HepG2 (cell line): ENCODE results near the gene IKZF3. TPM values are rescaled to one million over a fixed set of nuclear protein-coding genes. Genes with fewer than 3 reads are reported as not detected.

Source experiments
- ATAC-seq: fragments of 200-7000 bp; cut with Tn5 transposase; 3 replicates; pipeline ENCODE4 v1.9.1; 2020; ENCODE audit warnings: mild to moderate bottlenecking, moderate library complexity
- BruUV-seq: library from RNA; stranded (reverse); fragments of 400-500 nt; replicated peaks from 2 replicates; lab custom pipeline; 2021; lab: Mats Ljungman, UMichigan
- CTCF ChIA-PET: fragments of 300-600 bp; formaldehyde crosslinking; extraction: SDS; loops from one replicate; lab custom pipeline; 2021; ENCODE audit warnings: low total read pairs, inconsistent platforms, low intra/inter-chr PET ratio; lab: Yijun Ruan, JAX
- POLR2A ChIA-PET: fragments of 350-600 bp; sonication (Branson Sonifier 250); formaldehyde crosslinking; loops from one replicate; lab custom pipeline; 2020; ENCODE audit warnings: antibody characterized with exemption, inconsistent platforms; lab: Yijun Ruan, JAX
- DNase-seq: peaks from one replicate; pipeline ENCODE4 v3.0.0-alpha.2; 2015; ENCODE audit warnings: low spot score
- FAIRE-seq: peaks from 3 replicates; lab custom pipeline; 2011; peaks lifted over from hg19 to GRCh38; lab: Jason Lieb, UNC
- H2AFZ ChIP-seq: one replicate; pipeline ENCODE4 v1.6.1; 2011; ENCODE audit warnings: low read length, inconsistent platforms
- H3K27ac ChIP-seq: fragments of 300-600 bp; 3 replicates; pipeline ENCODE4 v1.8.0; 2011; ENCODE audit warnings: mixed run types, mild to moderate bottlenecking, mixed read lengths, low read length, inconsistent platforms; ENCODE audit not compliant: insufficient read depth; ENCODE audit errors: extremely low read length
- H3K27me3 ChIP-seq, 2 experiments: fragments of 200-600 bp in 1 of 2; 2 replicates in 1 of 2; 3 replicates in 1 of 2; pipeline versions ENCODE4 v1.6.0 to v1.8.0; 2011; ENCODE audit warnings: low read length in 2 of 2, mild to moderate bottlenecking in 2 of 2, moderate library complexity in 2 of 2, inconsistent platforms in 1 of 2; ENCODE audit not compliant: insufficient read depth in 2 of 2, control insufficient read depth in 1 of 2
- H3K36me3 ChIP-seq, 2 experiments: fragments of 200-600 bp in 1 of 2; replicated peaks in 1 of 2; 2 replicates in 1 of 2; 3 replicates in 1 of 2; pipeline versions ENCODE4 v1.5.1 to v1.8.0; 2011; ENCODE audit warnings: low read length in 2 of 2, inconsistent platforms in 1 of 2; ENCODE audit not compliant: insufficient read depth in 2 of 2, control insufficient read depth in 1 of 2
- H3K4me1 ChIP-seq: 2 replicates; pipeline ENCODE4 v1.5.1; 2012; ENCODE audit warnings: low read length, inconsistent platforms; ENCODE audit not compliant: insufficient read depth
- H3K4me2 ChIP-seq: 2 replicates; pipeline ENCODE4 v1.6.0; 2011; ENCODE audit warnings: low read depth, low read length, inconsistent platforms
- H3K4me3 ChIP-seq, 3 experiments: fragments of 200-600 bp in 1 of 3; sonication (generic), shearing (Covaris generic) in 1 of 3; replicated peaks in 1 of 3; 2 replicates each; pipeline ENCODE4 v1.5.1; 2011 to 2016; ENCODE audit warnings: low read length in 3 of 3, inconsistent platforms in 2 of 3, low read depth in 2 of 3, mild to moderate bottlenecking in 2 of 3, control low read depth in 1 of 3, mixed read lengths in 1 of 3; ENCODE audit not compliant: insufficient read depth in 1 of 3
- H3K79me2 ChIP-seq: one replicate; pipeline ENCODE4 v1.6.1; 2011; ENCODE audit warnings: low read length, inconsistent platforms; ENCODE audit not compliant: insufficient read depth
- H3K9ac ChIP-seq: 2 replicates; pipeline ENCODE4 v1.6.0; 2011; ENCODE audit warnings: mild to moderate bottlenecking, low read depth, low read length, inconsistent platforms; ENCODE audit not compliant: insufficient read depth
- H3K9me3 ChIP-seq: 2 replicates; pipeline ENCODE4 v1.5.1; 2012; ENCODE audit warnings: mild to moderate bottlenecking, low read length
- H4K20me1 ChIP-seq: 2 replicates; pipeline ENCODE4 v1.6.0; 2011; ENCODE audit warnings: inconsistent platforms, mild to moderate bottlenecking, low read length, moderate library complexity; ENCODE audit not compliant: insufficient read depth
- FOXK1 ChIP-seq: sonication (generic); formaldehyde crosslinking; IDR thresholded peaks from 2 replicates; pipeline ENCODE4 v1.4.0; 2020; ENCODE audit warnings: low read depth, missing genetic modification reagents, borderline replicate concordance
- FOXP1 ChIP-seq, 2 experiments: fragments of 450-650 bp in 1 of 2; IDR thresholded peaks; 2 replicates each; pipeline ENCODE4 v1.6.1; 2017 to 2018; ENCODE audit warnings: antibody characterized with exemption in 1 of 2
- MEIS2 ChIP-seq: sonication (generic); formaldehyde crosslinking; IDR thresholded peaks from 2 replicates; pipeline ENCODE4 v1.9.0; 2021; ENCODE audit warnings: mild to moderate bottlenecking, missing genetic modification reagents
- PAX8 ChIP-seq: sonication (generic); formaldehyde crosslinking; IDR thresholded peaks from 2 replicates; pipeline ENCODE4 v1.8.0; 2022; ENCODE audit warnings: mild to moderate bottlenecking, missing genetic modification reagents, borderline replicate concordance
- PRDM15 ChIP-seq: sonication (generic); formaldehyde crosslinking; IDR thresholded peaks from 2 replicates; pipeline ENCODE4 v1.4.0; 2020; ENCODE audit warnings: missing genetic modification reagents
- RARA ChIP-seq: IDR thresholded peaks from 2 replicates; pipeline ENCODE4 v1.6.1; 2016; ENCODE audit warnings: missing genetic modification reagents, missing compliant biosample characterization
- ZBTB14 ChIP-seq: sonication (generic); formaldehyde crosslinking; IDR thresholded peaks from 2 replicates; pipeline ENCODE4 v1.4.0; 2020; ENCODE audit warnings: missing genetic modification reagents
- ZNF878 ChIP-seq: sonication (generic); formaldehyde crosslinking; IDR thresholded peaks from 2 replicates; pipeline ENCODE4 v1.8.1; 2023; ENCODE audit warnings: mild to moderate bottlenecking, missing genetic modification reagents, moderate library complexity
- WGBS: methylation state at CpG from one replicate; pipeline ENCODE4 v1.1.6; 2017; ENCODE audit warnings: low lambda C conversion rate; 5-methylcytosine and 5-hydroxymethylcytosine counted together
- in situ Hi-C: cut with HindIII; loops from 2 replicates; pipeline ENCODE4 v1.10.0; 2017; ENCODE audit warnings: low pct_unique_long_range_greater_than_20kb; ENCODE audit not compliant: extremely low pct_ligation_motif_present
- intact Hi-C: fragments of 100-400 bp; cut with micrococcal nuclease; formaldehyde crosslinking; loops from one replicate; pipeline ENCODE4 v1.10.0; 2022; ENCODE audit not compliant: unreplicated experiment
- polyA plus RNA-seq, 8 experiments: library from polyadenylated mRNA; depleted of rRNA in 3 of 8; stranded (reverse) in 7 of 8; unstranded in 1 of 8; fragments of >200 nt; fragmentation: Illumina TruSeq in 4 of 8; extraction: Trizol in 4 of 8; gene quantifications; 2 replicates each; pipeline versions ENCODE4 v1.2.1 to v1.2.3, GENCODE V29; 2011 to 2016; ENCODE audit warnings: low read depth in 4 of 8, missing spikeins in 1 of 8, mixed read lengths in 1 of 8; ENCODE audit not compliant: insufficient read depth in 1 of 8
- total RNA-seq, 5 experiments: library from RNA; depleted of rRNA; stranded (reverse); fragments of >200 nt; fragmentation: Illumina TruSeq; extraction: Trizol; gene quantifications; 2 replicates each; pipeline ENCODE4 v1.2.3, GENCODE V29; 2016; ENCODE audit warnings: low read depth in 1 of 5
- TF ChIP-seq, protein P1 (sequence below): sonication (generic); formaldehyde crosslinking; IDR thresholded peaks from 2 replicates; pipeline ENCODE4 v1.5.0; 2020; ENCODE audit warnings: missing genetic modification reagents
- TF ChIP-seq, protein P2 (sequence below): IDR thresholded peaks from 2 replicates; pipeline ENCODE4 v1.6.1; 2016; ENCODE audit warnings: missing compliant biosample characterization, missing genetic modification reagents, borderline replicate concordance
- TF ChIP-seq, protein P3 (sequence below): sonication (generic); formaldehyde crosslinking; IDR thresholded peaks from 2 replicates; pipeline ENCODE4 v1.4.0; 2020; ENCODE audit warnings: missing genetic modification reagents, borderline replicate concordance

IKZF3 gene
- total and polyA plus RNA-seq, 2 of the 13 experiments (the other 11 are each of a cell fraction or from before 2014, with no cell fraction given): not detected

DNA sequence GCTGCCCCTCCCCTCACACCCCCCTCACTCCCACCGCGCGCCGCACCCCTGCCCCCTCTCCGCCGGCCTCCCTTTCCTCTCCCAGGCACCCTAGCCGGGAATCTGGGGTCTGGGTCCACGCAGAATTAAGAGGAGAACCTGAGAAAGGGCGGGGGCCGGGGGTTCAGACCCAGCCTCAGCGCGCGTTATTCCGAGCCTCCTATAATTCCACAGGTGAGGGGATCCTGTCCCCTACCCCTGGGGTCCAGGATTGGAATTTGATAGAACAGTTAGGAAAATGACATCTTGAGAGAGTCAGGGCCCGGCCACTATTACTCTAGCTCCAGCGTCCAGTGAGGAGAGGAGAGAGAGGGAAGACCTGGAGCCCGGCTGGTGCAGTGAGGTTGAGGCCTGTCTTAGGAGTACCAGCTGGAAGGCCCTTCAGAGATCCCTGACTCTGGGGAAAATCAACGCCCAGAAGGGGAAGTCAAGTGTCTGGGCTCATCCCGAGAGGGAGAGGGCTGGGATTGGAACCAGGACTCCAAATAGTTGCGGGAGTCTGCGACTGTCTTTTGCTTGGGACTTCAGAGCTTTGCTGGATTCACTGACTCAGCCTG is 109.1 kb downstream of the IKZF3 start:
- intact Hi-C loops: loop anchor here (1.0 to 5.0 kb wide), 3 partner anchors 25 to 132 kb away; partner anchors contain the start of gene MIEN1
- Histone ChIP-seq H3K4me1 (peaks cover 77% of the 10 kb centered on the region), H3K9ac (peak overlapping the region; percentile 69; the same call in 1 of the 2 replicates), H3K27me3 (peaks cover 6 to 48% of the 10 kb centered on the region in 2 experiments), H3K4me3 (peak overlapping the region; percentile 63 to 80 (median 73)), H2AFZ (no peak overlapping the region), H3K9me3 (no peaks in the 10 kb centered on the region), H3K4me2 (peak overlapping the region; percentile 91), H4K20me1 (no peaks in the 10 kb centered on the region), H3K79me2 (no peaks in the 10 kb centered on the region), H3K36me3 (no peaks in the 10 kb centered on the region), H3K27ac (no peak overlapping the region)
- FAIRE-seq: no peak
- peak; percentile 17 for ATAC-seq
- ChIA-PET POLR2A (interaction anchor here (0.6 to 5.3 kb wide), 14 partner anchors 15 to 219 kb away, joined by 3 to 52 read pairs (median 4); partner anchors contain the start of genes ERBB2, MIEN1 and PGAP3), CTCF (interaction anchor here (0.8 to 4.0 kb wide), 10 partner anchors 15 to 207 kb away, joined by 3 to 57 read pairs (median 8); partner anchors contain the start of genes MIEN1 and PNMT)
- WGBS: 19% methylated on average over 20 of the region's 21 CpGs
- no peak for DNase-seq
- BruUV-seq: no TSS peak
- in situ Hi-C loops: loop anchor here (5.0 kb wide), 2 partner anchors 83 to 133 kb away; no protein-coding TSS in a partner anchor
- TF ChIP-seq FOXK1: no peak
- TF ChIP-seq PAX8 (CRISPR knock-in tag): no peak
- peak; percentile 50; the same call in 1 of the 2 replicates for TF ChIP-seq ZBTB14 (CRISPR knock-in tag)
- TF ChIP-seq ZNF878 (CRISPR knock-in tag): peak; percentile 32; the same call in 1 of the 2 replicates
- no peak for TF ChIP-seq RARA (CRISPR knock-in tag)
- no peak for TF ChIP-seq FOXP1 (IDR thresholded peaks at IDR 0.05)
- no peak for TF ChIP-seq FOXP1 (CRISPR knock-in tag; IDR thresholded peaks at IDR 0.05)
- TF ChIP-seq, protein P1, sequence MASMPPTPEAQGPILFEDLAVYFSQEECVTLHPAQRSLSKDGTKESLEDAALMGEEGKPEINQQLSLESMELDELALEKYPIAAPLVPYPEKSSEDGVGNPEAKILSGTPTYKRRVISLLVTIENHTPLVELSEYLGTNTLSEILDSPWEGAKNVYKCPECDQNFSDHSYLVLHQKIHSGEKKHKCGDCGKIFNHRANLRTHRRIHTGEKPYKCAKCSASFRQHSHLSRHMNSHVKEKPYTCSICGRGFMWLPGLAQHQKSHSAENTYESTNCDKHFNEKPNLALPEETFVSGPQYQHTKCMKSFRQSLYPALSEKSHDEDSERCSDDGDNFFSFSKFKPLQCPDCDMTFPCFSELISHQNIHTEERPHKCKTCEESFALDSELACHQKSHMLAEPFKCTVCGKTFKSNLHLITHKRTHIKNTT (CRISPR knock-in tag): 0 out of 2 replicates have a peak, but pooled peaks have one; percentile 32
- TF ChIP-seq, protein P2, sequence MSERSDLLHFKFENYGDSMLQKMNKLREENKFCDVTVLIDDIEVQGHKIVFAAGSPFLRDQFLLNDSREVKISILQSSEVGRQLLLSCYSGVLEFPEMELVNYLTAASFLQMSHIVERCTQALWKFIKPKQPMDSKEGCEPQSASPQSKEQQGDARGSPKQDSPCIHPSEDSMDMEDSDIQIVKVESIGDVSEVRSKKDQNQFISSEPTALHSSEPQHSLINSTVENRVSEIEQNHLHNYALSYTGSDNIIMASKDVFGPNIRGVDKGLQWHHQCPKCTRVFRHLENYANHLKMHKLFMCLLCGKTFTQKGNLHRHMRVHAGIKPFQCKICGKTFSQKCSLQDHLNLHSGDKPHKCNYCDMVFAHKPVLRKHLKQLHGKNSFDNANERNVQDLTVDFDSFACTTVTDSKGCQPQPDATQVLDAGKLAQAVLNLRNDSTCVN (CRISPR knock-in tag): 0 out of 2 replicates have a peak, but pooled peaks have one; percentile 27
- TF ChIP-seq, protein P3, sequence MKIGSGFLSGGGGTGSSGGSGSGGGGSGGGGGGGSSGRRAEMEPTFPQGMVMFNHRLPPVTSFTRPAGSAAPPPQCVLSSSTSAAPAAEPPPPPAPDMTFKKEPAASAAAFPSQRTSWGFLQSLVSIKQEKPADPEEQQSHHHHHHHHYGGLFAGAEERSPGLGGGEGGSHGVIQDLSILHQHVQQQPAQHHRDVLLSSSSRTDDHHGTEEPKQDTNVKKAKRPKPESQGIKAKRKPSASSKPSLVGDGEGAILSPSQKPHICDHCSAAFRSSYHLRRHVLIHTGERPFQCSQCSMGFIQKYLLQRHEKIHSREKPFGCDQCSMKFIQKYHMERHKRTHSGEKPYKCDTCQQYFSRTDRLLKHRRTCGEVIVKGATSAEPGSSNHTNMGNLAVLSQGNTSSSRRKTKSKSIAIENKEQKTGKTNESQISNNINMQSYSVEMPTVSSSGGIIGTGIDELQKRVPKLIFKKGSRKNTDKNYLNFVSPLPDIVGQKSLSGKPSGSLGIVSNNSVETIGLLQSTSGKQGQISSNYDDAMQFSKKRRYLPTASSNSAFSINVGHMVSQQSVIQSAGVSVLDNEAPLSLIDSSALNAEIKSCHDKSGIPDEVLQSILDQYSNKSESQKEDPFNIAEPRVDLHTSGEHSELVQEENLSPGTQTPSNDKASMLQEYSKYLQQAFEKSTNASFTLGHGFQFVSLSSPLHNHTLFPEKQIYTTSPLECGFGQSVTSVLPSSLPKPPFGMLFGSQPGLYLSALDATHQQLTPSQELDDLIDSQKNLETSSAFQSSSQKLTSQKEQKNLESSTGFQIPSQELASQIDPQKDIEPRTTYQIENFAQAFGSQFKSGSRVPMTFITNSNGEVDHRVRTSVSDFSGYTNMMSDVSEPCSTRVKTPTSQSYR: no peak
- TF ChIP-seq MEIS2 (CRISPR knock-in tag): 0 out of 2 replicates have a peak, but pooled peaks have one; percentile 29
- TF ChIP-seq PRDM15 (CRISPR knock-in tag): peak; percentile 90
